Right renal pelvis (tissue), 4 donors: ENCODE measurements around the gene KCNH8. TPM values are rescaled to one million over a fixed set of nuclear protein-coding genes. Genes with fewer than 3 reads are reported as not detected.

Source experiments
- DNase-seq, 4 donors: peaks; one replicate each; pipeline ENCODE4 v3.0.0-alpha.2; 2013; ENCODE audit warnings: low read depth in 4 of 4, low spot score in 3 of 4, missing footprints in 1 of 4
- polyA plus RNA-seq, 4 donors: library from polyadenylated mRNA; unstranded; fragments of 120-200 nt; gene quantifications; one replicate each; pipeline ENCODE4 v1.2.1, GENCODE V29; 2013; ENCODE audit not compliant: insufficient read length in 4 of 4

KCNH8 gene
- polyA plus RNA-seq, 4 donors, result 0.97 to 1.3 (median 1.0) TPM

DNA sequence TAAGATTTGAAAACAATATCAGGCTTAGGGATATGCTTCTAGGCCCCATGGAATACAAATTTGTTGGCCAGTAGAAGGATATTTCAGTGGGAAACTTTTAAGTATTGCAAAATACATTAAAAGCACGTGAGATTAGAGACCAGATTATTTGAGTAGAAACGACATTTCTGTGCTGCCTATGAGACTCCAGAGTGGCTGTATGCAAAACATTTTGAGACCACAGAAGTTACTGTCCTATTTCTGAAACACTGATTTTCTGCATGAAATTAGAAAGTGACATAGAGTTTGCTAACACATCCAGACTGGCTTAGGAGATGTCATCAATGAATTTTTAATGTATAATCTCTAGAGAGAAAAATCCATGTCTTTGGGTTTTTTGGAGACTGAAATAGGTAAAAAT, 99.8 kb downstream of the KCNH8 start:
- no peak for DNase-seq

DNA sequence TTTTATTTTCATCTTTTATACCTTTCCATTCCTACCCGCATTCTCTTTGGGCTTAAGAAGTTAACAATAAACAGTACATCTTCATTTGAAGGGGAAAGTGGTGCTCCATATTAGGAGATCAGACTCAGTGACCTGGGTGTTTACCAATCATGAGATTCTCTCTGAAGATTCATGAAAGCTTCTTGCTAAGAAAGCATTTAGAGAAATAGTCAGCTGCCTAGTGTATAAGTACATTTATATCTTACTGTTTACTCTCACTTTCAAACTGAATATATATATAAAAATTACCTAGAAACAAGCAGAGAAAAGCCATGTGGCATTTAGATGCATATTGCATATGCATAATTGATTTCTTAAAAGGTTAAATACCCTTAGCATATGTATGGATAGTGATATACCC, 100.5 kb downstream of the KCNH8 start:
- no peak for DNase-seq

DNA sequence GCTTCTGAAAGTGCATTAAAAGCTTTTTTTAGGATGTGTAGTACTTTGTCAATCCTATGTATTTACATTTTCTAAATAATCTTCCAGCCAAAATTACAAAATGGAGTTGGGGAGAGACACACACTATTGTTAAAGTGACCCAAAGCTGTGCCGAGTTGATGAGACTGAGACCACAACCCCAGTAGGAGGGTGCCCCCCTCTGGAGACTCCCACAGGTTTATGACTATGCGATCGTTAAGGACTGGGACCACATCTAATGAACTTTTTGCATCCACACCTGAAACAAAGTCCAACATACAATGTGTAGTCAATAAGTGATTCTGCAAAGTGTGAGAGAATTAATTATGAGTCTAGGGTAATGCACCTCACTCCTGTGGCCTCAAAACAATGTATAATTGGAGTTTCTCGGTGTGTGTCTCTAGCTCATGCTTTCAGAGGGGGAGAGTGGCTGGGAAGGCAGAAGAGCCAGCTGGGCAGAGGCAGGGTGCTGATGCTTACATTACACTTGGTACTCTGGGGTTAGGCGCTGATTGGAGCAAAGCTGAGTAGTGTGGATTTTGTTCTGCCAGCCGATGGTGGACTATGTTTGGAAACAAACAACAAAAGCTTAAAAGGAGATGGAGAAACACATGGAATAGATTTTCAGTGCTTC, 102.8 kb downstream of the KCNH8 start:
- no peak for DNase-seq

DNA sequence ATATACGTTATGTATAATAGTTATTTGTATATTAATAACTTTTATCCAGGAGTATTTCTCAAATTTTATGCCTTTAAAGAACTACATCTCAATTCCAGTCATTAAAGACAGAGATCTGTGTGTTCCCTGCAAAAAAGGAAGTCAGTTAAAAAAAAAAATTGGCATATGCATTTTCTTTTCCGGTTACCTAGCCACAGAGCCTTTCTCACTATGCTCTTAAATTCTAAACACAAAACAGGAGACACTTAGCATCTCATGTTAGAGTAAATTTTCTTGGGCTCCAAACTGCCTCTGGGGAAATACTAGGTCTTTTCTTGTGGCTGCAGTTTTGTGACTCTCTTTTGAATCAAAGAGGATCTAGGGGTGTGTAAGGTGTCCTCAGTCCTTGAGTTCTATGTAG, 105.9 kb downstream of the KCNH8 start:
- no peak for DNase-seq

- DNase-seq, result no peak
Observed at GRCh38 chr3:19254784-19255338, 106.6 kb downstream of the KCNH8 start.

DNA sequence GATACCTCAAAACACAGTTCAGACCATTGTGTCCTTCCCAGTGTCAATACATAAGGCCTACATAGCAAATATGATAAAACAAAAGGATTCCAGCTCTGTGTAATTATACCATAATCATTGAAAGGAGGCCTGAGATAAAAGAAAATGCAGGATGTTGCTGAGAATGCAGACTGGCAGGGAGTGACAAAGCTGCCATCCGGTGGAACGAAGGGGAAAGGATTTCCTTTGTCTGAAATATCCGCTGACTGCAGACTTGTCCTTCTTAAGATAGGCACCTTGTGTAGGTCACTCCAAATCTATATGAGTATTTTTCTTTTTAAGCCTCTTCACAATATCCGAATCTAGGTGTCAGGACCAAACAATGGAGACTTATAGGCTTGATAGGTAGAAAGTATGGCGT, 108.0 kb downstream of the KCNH8 start:
- no peak for DNase-seq

- no peak for DNase-seq
Observed at GRCh38 chr3:19263606-19264005, 115.3 kb downstream of the KCNH8 start.

DNA sequence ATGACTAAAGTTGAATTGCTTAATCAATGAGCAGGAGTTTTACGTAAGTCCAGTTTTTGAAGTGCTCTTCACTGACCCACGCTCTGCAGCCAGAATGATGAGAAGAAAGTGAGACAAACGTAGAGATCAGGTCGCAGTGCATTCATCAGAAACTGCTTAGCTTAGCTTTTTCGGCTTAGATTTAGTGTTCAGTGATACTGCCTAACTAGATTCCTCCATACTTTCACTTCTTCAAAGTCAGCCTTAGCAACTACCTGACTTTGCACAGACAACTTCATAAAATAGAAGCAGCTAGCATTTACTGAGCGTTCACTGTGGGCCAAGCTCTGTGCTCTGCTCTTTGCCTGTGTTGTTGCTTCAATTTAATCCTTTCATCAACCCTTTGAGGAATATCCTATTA, 116.1 kb downstream of the KCNH8 start:
- no peak for DNase-seq

GRCh38 chr3:19267040-19267439, 118.7 kb downstream of the KCNH8 start:
- DNase-seq, result no peak

DNA sequence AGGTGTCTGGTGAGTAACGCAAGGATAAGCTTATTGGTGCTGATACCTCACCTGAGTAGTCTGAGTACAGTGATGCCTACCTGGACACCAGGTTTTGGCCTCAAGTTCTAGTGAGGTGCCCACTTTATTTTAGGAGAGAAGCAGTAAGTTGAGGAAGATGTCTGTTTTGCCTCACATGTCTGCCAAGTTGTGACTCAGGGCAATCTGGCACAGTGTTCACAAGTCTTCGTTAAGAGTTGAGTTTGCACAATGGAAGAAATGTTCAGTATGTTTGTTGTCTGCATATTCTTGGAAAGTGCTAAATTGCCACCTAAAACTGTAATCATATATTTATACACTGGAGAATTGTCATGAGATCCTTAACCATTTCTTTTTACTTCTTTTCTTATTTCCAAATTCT, 122.2 kb downstream of the KCNH8 start:
- no peak for DNase-seq

GRCh38 chr3:19272296-19272695, 124.0 kb downstream of the KCNH8 start:
- no peak for DNase-seq

GRCh38 chr3:19273091-19273490, 124.8 kb downstream of the KCNH8 start:
- no peak for DNase-seq

GRCh38 chr3:19274576-19274975, 126.3 kb downstream of the KCNH8 start:
- no peak for DNase-seq

DNA sequence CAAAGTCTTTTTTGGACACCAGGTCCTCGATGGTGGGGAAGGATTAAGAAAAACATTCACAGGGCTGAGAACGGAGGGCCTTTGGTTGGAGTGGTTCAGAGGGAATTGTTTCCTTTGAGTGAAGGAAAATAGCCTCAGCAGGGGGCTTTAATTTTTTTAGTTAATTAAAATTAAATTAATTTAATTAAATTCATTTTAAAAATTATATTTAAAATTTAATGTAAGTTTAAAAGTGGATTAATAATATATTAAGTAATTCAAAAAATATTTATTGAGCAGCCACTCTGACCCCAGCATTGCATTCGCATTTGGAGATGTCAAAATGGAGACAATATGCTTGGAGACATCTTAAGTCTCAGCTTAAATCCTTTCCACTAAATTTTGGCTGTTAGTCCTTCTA, 136.7 kb downstream of the KCNH8 start:
- DNase-seq, result no peak

DNA sequence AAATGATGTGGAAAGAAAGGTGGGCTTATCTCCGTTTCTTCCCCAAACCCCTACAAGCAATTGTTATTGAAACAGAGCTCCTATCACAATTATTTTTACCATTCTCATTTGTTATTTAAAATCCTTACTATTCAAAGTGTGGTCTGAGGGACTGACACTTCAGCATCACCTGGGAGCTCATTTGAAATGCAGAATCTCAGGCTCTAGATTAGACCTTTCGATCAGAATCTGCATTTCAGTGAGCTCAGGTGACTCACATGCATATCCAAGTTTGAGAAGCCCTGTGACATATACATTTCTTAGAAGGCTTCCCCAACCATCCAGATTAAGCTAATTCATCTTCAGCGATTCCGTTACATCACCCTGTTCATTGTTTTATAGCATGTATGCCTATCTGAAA, 145.0 kb downstream of the KCNH8 start:
- DNase-seq, result no peak

DNA sequence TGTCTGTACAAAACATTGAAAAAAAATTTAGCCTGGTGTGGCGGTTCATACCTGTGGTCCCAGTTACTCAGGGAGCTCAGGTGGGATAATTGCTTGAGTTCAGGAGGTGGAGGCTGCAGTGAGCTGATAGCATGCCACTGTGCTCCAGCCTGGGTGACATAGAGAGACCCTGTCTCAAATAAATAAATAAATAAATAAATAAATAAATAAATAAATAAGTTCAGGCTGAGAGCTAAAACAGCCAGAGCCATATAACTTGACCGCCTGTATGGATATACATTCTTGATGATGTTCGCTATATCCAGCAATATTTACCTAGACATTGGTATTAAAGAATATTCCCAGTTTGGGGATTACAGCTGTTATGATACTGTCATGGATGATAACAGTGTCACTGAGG, 146.9 kb downstream of the KCNH8 start:
- no peak for DNase-seq

GRCh38 chr3:19331931-19332330, 183.6 kb downstream of the KCNH8 start:
- DNase-seq, result no peak

DNA sequence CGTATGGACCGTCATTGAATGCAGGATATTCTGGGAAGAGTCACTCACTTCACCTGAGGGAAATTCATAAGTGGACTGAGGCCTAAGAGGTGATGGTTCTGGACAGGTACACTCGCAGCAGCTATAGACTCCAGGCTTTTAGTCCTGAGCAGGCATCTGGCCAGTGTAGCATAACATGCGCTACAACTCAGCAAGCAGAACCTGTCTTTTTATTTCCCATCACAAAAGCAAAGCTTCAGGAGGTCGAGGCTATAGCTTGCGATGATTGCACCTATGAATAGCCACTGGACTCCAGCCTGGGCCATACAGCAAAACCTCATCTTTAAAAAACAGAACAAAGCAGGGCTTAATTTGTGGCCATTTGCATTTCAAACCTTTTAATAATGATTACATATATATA, 185.8 kb downstream of the KCNH8 start:
- no peak for DNase-seq

GRCh38 chr3:19338769-19339168, 190.5 kb downstream of the KCNH8 start:
- no peak for DNase-seq

DNA sequence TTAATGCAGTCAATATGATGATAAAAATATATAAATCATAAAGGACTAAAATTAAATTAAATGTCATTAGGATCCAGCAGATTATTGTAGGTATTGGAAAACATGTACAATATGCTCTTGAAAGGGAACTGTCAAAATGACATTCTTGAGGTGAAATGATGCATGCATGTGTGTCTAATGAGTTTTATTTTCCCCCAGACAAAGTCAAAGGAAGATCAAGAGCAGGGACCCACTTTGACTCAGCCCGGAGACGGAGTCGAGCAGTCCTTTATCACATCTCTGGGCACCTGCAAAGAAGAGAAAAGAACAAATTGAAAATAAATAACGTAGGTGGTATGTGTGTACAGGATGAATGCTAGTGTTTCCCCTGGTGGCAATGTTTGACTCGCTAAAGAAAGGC, 194.1 kb downstream of the KCNH8 start:
- no peak for DNase-seq

DNA sequence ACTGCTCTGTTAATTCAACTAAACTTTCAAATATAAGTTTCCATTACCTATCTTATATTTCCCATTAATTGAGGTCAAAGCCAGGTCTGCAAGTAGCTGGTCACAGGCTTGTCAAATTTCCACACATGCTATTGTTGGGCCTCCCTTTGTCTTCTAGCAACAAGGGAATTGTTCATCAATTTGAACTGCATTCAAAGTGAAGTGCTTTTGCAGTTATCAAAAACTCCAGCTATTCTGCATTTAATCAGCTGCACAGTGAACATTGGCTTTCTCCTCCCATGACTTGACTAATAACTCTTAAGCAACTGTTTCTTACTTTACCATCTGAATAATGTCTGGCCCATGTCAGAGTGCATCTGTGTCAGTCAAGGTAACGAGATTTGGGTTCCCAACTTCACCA, 198.4 kb downstream of the KCNH8 start:
- no peak for DNase-seq

DNA sequence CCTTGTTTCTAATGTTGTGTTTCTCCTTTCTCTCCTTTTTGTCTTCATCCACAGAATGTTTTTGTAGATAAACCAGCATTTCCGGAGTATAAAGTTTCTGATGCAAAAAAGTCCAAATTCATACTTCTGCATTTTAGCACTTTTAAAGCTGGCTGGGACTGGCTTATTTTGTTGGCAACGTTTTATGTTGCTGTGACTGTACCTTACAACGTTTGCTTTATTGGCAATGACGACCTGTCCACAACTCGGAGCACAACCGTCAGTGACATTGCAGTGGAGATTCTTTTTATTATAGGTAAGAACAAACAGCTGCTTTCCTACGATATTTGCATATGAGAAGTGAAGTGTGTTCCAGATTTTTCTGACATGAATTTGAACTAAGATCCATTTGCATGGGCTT, 199.4 kb downstream of the KCNH8 start:
- DNase-seq, result no peak

- DNase-seq, result no peak
Observed at GRCh38 chr3:19348500-19348899, 200.2 kb downstream of the KCNH8 start.
